NOMO-1 (cell line): ENCODE data around the gene SPTBN1.

Experiments
- DNase-seq, 2 experiments: peaks; one replicate each; lab custom pipeline; 2025; ENCODE audit not compliant: unreplicated experiment in 2 of 2; lab: John Stamatoyannopoulos, UW

Gene SPTBN1

DNA sequence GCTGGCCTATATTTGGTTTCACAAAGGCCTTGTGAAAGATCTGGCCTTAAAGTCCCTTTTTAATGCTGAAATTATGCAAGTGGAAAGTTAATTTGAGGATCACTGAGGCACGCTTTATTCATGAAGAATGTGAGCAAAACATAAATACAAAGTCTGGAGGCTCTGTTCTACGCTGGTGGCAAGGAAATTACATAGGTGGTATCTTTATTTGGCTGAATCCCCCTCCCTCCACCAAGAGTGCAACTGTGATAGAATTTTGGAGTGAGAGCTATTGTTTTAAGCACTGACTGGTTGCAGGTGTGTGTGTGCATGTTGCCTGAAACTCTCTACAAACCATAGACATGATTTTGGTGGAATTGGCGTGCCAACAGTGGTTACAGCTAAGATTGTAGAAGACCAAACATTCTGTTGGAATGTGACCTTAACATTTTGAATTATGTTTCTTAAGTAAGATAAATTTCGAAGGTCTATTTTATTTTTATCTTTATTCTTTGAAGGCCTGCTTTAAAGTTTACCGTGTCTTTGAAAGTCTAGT, 114.3 kb downstream of the SPTBN1 start:
- DNase-seq: no peak

DNA sequence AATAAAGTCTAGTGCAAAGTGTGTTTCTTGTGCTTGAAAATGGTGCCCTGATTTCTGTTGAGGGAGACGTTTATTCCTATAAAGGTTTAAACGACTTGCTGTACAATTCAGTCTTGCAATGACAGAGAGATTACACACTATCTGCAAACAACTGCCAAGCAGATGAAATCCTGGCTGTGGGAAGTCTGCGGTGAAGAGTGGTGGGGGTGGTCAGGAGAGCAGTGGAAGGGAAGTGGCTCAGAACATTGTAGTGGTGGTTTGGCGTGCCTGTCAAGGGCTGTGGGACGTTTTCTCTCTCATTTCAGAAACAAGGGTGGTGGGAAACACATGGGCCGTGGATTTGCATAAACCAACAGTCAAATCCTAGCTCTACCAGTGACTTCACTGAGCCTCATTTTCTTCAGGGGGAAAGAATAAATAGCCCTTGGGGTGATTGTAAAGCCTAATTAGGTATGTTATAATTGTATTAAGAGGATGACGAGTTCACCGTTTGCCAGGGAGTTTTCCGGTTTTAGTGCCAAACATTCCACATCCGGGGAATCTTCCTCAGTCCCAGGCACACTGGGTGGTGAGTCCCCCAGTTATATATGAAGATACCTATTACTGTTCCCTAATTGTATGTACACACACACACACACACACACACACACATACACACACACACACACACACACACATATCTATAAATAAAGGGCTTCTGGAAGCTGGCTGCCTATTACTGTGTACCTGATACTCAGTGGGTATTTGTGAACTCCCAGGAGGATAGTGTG, 115.0 kb downstream of the SPTBN1 start:
- DNase-seq: peak; percentile 84 to 89

DNA sequence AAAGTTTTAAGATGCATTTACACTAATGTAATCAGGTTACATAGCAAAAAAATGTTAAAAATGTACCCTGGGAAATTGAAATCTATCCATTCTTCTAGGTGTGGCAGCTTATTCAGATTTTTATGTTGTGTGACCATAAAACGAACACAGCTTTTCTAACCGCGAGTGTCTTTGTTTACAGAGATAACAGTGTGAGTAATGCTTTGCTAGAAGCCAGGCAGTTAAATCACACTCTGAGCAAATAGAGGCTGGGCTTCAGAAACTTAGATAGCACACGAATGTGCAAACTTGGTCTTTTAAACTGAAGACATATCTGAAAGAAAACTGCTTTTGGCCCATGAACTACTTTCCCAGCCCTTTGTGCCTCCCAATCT, 116.1 kb downstream of the SPTBN1 start:
- DNase-seq: peak in 1 of 2 experiments; percentile 13

DNA sequence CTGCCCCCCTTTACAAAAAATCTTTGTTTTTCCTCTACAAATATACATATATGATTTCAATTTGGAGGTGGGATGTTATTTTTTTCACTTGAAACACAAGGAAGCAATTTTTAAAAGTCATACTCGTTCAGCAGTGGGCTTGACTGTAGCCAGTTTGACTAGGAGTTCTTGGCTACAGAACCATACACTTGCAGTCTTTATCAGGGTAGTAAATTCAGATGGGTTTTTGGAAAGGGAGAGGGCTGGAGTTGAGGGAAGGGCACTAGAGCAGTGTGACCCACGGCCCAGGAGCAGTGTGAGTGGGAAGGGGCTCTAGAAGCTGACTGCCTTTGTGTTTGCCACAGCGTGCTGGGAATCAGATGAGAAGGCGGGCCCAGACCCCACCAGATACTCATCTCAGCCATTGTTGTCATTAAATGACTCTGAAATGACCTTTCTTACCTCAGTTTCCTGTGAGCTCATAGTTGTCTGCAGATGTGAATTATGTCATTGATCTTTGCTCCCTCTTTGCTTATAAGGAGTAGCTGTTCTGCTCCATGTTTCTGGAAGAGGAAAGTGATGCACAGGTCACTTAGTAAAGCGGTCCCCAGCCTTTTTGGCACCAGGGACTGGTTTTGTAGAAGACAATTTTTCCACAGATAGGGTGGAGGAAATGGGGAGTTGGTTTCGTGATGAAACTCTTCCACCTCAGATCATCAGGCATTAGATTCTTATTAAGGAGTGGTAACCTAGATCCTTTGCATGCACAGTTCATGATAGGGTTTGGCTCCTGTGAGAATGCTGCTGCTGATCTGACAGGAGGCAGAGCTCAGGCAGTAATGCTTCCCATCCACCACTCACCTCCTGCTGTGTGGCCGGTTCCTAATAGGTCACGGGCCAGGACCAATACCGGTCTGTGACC, 116.8 kb downstream of the SPTBN1 start:
- DNase-seq: no peak

DNA sequence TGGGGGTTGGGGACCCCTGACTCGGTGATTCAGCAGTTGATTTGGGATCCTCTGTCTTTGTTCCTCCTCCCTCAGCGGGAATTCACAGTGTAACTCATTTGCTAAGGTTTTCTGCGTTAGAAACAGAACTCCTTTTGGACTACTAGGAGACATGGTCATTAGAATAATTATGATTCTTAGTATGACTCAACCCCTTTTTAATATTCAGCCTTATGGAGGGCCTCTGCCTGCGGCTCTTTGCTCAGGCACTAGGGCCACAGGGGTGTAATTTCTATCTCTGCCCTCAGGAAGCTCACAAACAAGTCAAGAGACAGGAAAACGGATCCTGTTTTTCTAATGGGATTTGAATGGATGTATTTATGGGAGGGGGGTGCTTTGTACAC, 117.4 kb downstream of the SPTBN1 start:
- no peak for DNase-seq

DNA sequence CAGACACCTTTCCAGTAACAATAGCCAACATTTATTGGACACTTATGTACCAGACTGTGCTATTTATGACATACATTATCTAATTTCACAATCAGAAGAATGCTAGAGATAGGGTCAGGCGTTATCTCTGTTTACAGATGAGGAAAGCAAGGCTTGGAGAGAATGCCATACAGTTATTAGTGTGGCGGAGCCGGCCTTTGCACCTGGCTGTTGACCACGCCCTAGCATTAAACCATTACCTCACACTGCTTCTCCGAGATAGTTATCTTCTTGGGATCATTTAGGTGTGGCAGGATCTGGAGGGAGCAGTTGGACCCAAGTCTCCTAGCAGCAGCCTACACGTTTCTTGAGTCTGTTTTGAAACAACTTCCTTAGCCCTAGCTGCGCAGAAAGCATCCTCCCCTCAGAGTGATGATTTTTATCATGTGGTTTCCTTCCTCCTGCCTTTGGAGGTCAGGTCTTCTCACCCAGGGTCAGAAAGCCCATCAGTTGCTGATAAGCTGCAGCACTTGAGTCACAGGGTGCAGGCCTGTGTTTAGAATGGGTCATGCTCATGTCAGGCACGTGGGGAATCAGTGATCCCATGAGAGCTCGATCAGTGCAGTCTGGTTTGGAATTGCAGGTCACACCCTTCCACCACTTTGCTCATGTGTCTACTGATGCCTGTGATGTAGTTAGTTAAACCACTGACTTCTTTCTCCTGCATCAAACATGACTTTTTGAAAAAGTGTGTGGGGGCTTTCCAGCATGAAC, 118.2 kb downstream of the SPTBN1 start:
- DNase-seq: peak; percentile 54 to 68

DNA sequence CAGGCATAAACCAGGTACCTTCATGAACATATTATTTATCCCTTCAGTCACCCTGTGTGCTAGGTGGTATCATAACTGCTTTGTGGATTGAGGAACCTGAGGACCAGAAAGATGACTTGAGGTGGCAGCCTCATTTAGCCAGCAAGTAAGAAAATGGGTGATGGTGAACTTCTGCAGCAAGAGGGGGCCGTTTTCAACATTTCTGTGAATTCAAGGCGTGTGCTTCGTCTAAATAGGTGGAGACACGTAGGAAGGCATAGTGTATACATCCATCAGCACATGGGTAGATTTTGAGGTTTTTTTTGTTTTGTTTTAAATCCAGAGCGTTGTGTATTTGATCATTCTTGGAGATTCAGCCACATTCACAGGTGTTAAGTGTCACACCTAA, 118.7 kb downstream of the SPTBN1 start:
- no peak for DNase-seq

DNA sequence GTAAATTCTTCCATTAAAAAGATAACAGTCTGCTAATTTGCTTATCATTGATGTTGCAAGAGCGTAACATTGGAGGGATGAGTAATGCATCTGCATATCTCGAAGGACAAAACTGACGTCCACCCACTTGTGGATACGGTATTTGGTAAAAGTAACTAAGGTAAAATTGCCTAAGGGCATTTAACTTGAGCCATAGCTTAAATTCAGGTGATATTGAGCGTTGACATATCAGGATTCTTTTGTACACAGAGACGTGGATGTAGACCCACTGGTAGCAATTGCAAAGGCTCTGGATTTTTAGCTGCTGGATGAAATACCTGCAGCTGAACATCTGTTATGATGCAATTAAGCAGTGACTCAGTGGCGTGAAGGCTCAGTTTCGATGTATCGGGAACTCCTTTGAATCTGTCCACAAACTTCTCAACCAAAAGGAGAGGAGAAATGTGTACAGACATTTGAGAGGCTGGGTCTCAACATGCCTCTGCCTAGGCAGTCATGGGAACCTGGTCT, 119.3 kb downstream of the SPTBN1 start:
- DNase-seq: peak in 1 of 2 experiments; percentile 29

DNA sequence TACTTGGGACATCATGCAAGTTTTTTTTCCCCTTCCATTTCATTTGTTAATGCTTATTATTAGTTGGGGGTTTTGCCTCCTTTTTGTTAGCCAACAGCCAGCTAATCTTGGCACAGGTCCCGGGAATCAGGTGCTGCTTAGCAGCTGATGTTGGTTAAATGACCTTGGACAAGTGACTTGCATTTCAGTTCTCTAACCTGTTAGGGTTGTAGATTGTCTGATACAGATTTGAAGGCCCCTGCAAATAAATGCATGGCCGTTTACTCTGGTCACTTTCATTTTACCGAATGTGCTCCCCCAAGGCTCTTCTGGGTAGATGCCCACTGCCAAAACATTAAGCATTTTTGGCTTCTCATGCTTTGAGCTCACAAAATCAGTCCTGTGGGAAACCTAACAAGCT, 120.9 kb downstream of the SPTBN1 start:
- DNase-seq: no peak

DNA sequence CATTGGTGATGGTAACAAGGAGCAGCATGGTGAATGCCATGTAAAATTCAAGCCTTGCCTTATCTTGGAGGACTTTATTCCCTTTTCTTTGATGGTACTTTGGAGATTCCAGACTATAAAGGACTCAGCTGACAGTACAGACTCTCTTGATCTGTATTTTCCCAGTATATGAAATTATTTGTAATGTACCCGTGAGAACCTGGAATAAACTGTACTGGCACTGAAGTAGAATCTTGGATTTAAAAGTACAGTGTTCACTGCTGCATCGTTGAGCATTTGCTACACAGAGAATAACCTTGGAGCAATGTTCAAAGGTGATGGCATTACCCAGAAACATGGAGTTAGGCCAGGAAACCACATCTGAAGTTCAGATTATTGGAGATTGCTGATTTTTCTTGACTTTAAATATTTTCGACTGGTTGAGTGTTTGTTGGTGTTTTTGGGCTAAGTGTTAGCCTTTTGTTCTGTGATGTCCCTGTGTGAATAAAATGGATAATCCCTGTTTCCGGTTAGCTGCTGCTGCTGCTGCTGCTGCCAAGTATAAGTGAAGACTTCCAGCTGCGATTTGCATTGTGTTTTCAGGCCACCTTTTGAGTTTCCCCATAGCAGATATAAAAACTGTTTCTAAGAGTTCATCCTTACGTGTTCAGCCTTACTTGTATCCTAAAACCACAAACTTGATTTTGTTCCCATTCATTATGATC, 122.0 kb downstream of the SPTBN1 start:
- DNase-seq: no peak

DNA sequence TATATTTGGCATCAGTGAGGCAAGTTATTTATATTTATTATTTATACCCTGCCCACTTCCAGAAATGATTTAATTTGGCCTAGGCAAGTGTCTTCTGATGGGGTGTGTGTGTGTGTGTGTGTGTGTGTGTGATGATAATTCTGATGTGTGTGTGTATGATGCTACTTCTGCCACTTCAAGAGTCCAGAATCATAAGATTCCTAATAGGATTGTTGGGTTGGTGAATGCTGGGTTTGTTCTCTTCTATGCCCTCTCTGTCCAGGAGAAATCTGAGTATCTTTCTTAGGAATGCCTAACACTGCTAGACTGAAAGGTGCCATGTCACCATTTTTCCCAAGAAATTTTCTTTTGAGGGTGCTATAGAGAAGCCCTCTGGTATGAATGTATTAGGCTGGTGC, 122.5 kb downstream of the SPTBN1 start:
- DNase-seq: no peak

DNA sequence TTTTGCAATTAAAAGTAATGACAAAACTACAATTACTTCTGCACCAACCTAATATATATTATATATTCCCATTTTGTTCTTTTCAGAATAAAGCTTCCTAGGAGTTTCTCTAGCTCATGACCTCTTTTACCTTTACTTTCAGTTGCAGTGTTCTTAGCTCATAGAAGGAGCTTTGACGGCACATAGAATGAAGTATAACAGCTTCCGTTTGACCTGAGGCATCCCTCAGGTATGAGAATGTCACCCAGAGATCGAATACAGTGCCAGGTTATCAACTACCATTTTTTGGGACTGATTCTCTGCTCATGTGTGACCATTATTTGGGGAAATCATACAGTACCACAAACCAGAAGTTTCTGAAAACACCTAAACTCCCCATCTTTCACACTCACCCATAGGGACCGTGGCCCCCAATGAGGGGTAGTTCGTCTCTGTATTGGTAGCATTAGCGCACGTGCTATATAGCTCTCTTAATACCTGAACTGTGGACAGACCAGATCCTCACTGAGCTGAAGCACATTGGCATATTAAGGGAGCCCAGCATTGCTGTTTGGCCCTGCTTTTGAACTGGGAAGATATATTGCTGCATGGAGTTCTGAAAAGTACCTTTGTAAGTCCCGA, 123.0 kb downstream of the SPTBN1 start:
- DNase-seq: no peak

DNA sequence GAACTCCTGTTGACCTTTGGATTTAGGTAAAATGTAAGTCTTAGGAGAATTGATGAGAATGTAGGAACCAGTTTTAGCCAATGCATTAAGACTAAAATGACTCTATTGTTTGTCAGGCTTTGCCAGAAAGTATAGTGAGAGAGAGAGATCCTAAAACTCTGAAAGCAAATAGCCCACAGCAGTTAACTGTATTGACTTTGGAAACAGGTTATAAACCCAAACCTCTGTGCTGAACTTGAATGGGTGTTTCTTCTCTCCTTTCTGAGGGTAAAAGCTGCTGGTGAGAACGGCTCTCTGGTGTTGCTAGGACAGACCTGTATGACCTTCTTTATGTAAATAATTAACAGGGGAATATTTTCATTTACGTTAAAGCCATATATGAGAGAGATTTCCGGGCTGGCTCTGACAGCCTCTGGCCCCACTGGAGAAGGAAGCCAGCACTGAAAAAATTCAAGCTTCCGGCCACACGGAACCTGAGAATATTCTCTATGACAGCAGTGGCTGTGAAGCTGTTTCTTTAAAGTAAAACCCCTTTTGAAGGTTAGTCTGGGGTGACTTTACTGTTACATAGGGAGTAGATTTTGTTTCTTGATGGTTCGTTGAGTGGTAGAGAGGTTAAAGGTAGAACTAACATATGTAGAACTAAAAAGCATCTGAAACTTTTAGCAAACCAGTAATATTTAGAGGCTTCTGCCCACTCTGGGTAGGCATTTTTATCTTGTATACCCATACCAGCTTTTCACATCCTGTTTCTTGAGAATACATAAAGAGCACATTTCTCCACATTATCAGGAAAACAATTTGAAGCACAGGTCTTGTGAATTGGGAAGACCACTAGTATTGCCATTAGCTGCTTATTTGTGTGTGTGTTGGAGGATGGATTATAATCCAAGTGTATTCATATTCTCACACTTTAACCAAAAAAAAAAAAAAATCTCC, 123.8 kb downstream of the SPTBN1 start:
- DNase-seq: no peak

DNA sequence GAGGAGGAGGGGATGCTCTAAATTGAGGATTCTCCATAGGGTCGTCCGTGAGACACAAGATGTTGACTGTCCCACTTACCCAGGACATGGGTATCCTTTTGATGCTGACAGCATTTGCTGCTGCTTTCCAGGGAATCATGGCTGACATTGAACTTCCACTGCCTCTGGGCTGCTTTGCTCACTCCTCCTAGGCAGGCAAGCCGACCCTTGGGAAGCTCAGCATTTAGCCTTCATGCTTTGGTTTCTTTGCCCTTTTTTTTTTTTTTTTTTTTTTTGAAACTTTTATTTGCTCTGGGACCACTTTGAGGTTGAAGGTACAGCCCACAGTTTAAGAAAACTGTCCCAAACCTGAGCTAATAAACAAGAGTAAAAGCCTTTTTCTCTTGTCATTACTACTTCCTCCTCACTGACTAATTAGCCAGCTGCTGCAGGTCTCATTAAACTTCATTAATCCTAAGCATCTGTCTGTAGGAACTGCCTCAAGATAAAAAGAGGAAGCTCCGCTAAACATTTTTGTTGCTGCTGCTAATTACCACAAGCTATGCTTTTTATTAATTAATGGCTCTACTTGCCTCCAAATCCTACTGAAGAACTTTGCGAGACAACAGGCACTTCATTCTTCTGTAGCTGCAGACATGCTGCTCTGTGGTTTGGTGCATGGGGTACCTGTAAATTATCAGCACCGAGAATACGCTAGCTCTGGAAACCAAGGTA, 125.4 kb downstream of the SPTBN1 start:
- peak; percentile 68 to 95 for DNase-seq

DNA sequence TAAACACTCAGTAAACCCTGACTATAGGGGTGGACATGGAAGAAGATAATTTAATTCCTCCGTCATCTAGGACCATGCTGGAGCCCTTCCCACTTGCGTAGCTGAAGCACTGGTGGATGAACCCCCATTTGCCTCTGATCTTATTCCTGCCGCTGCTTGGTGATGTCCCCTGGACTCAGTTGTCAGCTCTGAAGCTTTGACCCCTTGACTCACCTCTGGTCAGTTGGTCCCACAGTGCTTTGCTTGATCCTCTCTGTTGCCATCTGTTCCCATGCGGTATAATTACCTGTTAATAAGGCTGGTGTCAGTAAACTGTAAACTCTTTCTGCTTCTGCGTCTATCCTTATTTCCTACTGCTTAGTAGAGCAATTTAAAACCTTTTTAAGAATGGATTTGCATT, 126.9 kb downstream of the SPTBN1 start:
- DNase-seq: no peak

DNA sequence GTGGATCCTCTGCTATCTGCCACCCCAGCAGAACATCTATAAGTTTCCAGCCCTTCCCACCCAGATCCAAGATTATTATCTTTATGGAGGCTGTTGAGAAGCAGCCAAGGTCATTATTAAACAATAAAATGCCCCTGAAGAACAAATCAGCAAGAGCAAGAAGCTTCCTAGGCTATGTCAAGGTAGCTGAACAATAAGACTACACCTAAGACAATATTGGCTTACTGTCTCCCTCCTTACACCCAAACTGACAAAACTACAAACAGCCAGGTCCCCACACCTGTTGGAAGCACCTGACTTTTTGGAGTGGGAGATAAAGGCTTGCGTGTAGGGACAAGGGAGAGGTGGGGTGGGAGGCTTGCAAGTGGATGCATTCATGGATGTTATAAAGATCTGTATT, 128.5 kb downstream of the SPTBN1 start:
- DNase-seq: no peak

DNA sequence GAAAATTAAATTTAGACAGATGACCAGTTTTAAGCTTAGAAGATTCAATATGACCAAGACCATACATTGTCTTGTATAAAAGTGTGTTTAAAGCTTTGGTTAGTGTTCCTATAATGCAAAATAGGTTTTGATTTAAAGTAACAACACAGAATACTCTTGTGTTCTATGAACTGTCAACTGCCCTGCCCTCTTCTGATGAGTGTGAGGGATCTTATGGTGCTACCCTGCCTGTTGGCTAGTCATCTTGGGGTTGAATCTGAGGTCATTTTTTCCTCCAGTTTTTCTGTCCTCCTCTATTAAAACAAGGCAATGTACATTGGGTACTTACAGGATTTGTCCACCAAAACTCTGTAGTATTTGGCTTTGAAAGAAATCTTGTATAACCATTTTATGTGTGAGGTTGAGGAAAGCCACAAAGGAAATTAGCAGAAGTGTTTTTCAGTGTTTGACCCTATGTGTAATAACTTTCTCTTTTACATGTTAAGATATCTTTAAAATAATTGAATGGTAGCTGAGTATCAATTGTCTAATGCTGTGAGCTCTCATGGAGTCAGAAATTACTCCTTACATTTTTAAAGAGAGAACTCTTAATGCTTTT, 129.1 kb downstream of the SPTBN1 start:
- peak in 1 of 2 experiments; percentile 31 for DNase-seq

DNA sequence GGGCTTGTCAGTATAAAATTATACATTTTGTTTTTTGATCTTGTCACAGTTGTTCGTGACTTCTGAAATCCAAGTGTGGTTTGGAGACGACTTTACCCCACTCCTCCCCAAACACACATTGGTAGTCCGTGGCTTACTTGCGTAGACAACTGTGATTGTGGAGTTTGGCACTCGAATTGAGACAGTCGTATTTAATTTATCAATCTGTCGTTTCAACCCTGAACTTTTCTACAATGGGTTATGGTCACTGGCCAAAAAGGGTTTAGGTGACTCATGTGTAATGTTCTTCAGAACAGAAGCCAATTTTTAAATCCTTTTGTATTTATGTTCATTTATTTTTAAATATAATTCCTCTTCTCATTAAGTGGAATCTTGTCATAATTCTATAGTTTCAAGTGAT, 129.9 kb downstream of the SPTBN1 start:
- no peak for DNase-seq
